UCSD-AML1 (cell line): ENCODE results near the gene OR2H2.

Experiments used
- DNase-seq: peaks from one replicate; lab custom pipeline; 2025; ENCODE audit not compliant: unreplicated experiment; lab: John Stamatoyannopoulos, UW

Gene OR2H2

GRCh38 chr6:29628419-29629281 lies 43.7 kb downstream of the OR2H2 start:
- DNase-seq: peak; percentile 69

- DNase-seq: no peak
Observed at GRCh38 chr6:29629571-29629970, 44.6 kb downstream of the OR2H2 start.

- no peak for DNase-seq
Observed at GRCh38 chr6:29630315-29630714, 45.4 kb downstream of the OR2H2 start.

- peak; percentile 27 for DNase-seq
Observed at GRCh38 chr6:29631209-29631810, 46.4 kb downstream of the OR2H2 start.

GRCh38 chr6:29631860-29632731 lies 47.2 kb downstream of the OR2H2 start:
- DNase-seq: peak; percentile 43

- DNase-seq: peak; percentile 82
Observed at GRCh38 chr6:29632789-29633533, 48.0 kb downstream of the OR2H2 start, which contains the start of gene GABBR1. Gene GABBR1 (minus strand): TSS chr6:29633183. CDS start chr6:29632385, 798 bp downstream.

- no peak for DNase-seq
Observed at GRCh38 chr6:29633534-29633905, 48.6 kb downstream of the OR2H2 start.

- no peak for DNase-seq
Observed at GRCh38 chr6:29637247-29637646, 52.3 kb downstream of the OR2H2 start.
